CD4-positive, alpha-beta T cell treated with Interleukin-2 at 100 ng/mL for 4 hours (primary cell): ENCODE data around the gene MTCH2.
"Not testable (repeated sequence)": the region's sequence is repeated elsewhere in the genome, so short reads cannot be mapped to it uniquely, and the experiment has no call there.

Source experiments
- DNase-seq: peaks from one replicate; pipeline ENCODE4 v3.0.0-alpha.2; 2020; ENCODE audit warnings: low spot score

Gene MTCH2

GRCh38 chr11:47642099-47642855, at the start of gene MTCH2:
MTCH2 (minus strand) TSS chr11:47642559; CDS start chr11:47642465, 94 bp downstream.
- DNase-seq: peak; percentile 96

GRCh38 chr11:47691979-47692378, 49.6 kb upstream of the MTCH2 start:
- no peak for DNase-seq

- no peak for DNase-seq
Measured at GRCh38 chr11:47689480-47689879, 47.1 kb upstream of the MTCH2 start.

- DNase-seq: no peak
Measured at GRCh38 chr11:47688991-47689390, 46.6 kb upstream of the MTCH2 start.

- DNase-seq: no peak
Measured at GRCh38 chr11:47688111-47688510, 45.8 kb upstream of the MTCH2 start.

- DNase-seq: not testable (repeated sequence)
Measured at GRCh38 chr11:47686704-47687103, 44.3 kb upstream of the MTCH2 start.

- DNase-seq: no peak
Measured at GRCh38 chr11:47686151-47686550, 43.8 kb upstream of the MTCH2 start.

- no peak for DNase-seq
Measured at GRCh38 chr11:47675851-47676250, 33.5 kb upstream of the MTCH2 start.

GRCh38 chr11:47672283-47672730, 29.9 kb upstream of the MTCH2 start:
- no peak for DNase-seq

- no peak for DNase-seq
Measured at GRCh38 chr11:47669856-47670255, 27.5 kb upstream of the MTCH2 start.

GRCh38 chr11:47668665-47669064, 26.3 kb upstream of the MTCH2 start:
- no peak for DNase-seq

- DNase-seq: no peak
Measured at GRCh38 chr11:47667555-47667954, 25.2 kb upstream of the MTCH2 start.

GRCh38 chr11:47667135-47667534, 24.8 kb upstream of the MTCH2 start:
- no peak for DNase-seq

GRCh38 chr11:47664936-47665335, 22.6 kb upstream of the MTCH2 start:
- DNase-seq: not testable (repeated sequence)

- DNase-seq: no peak
Measured at GRCh38 chr11:47661245-47661644, 18.9 kb upstream of the MTCH2 start.

GRCh38 chr11:47659276-47659675, 16.9 kb upstream of the MTCH2 start:
- no peak for DNase-seq

GRCh38 chr11:47656260-47656885, 14.0 kb upstream of the MTCH2 start:
- no peak for DNase-seq

- DNase-seq: no peak
Measured at GRCh38 chr11:47651818-47652469, 9.6 kb upstream of the MTCH2 start.

GRCh38 chr11:47649276-47649675, 6.9 kb upstream of the MTCH2 start:
- no peak for DNase-seq

- DNase-seq: no peak
Measured at GRCh38 chr11:47646019-47646418, 3.7 kb upstream of the MTCH2 start.

GRCh38 chr11:47645500-47645899, 3.1 kb upstream of the MTCH2 start:
- DNase-seq: no peak

GRCh38 chr11:47641600-47642098, 710 bp downstream of the MTCH2 start:
- DNase-seq: no peak

- DNase-seq: not testable (repeated sequence)
Measured at GRCh38 chr11:47640506-47640905, 1.9 kb downstream of the MTCH2 start.
